ENCODE measurements around the gene XYLT1. TPM values are rescaled to one million over a fixed set of nuclear protein-coding genes. Genes with fewer than 3 reads are reported as not detected.

The XYLT1 gene
- total RNA-seq, 1 experiment from 2014 or later: 14.5 TPM

GRCh38 chr16:17283016-17283415, 187.7 kb downstream of the XYLT1 start:
- H3K27me3 Mint-ChIP-seq (ENCODE audit: low read depth): no peaks in the 10 kb centered on the region
- no peak overlapping the region for H3K27ac ChIP-seq (ENCODE audit: insufficient read length, low read depth, low read length)
- TF ChIP-seq, protein P1, sequence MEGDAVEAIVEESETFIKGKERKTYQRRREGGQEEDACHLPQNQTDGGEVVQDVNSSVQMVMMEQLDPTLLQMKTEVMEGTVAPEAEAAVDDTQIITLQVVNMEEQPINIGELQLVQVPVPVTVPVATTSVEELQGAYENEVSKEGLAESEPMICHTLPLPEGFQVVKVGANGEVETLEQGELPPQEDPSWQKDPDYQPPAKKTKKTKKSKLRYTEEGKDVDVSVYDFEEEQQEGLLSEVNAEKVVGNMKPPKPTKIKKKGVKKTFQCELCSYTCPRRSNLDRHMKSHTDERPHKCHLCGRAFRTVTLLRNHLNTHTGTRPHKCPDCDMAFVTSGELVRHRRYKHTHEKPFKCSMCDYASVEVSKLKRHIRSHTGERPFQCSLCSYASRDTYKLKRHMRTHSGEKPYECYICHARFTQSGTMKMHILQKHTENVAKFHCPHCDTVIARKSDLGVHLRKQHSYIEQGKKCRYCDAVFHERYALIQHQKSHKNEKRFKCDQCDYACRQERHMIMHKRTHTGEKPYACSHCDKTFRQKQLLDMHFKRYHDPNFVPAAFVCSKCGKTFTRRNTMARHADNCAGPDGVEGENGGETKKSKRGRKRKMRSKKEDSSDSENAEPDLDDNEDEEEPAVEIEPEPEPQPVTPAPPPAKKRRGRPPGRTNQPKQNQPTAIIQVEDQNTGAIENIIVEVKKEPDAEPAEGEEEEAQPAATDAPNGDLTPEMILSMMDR (conservative IDR thresholded peaks at IDR 0.05): no peak
- no peaks in the 10 kb centered on the region for H3K27me3 ChIP-seq (ENCODE audit: insufficient read depth, low read length)
- no peak overlapping the region for H4K91ac ChIP-seq (ENCODE audit: insufficient read length, low read depth, low read length)
- DNase-seq: no peak
- no peaks in the 10 kb centered on the region for H3K9me3 Mint-ChIP-seq
- H4K5ac ChIP-seq (ENCODE audit: insufficient read length, low read depth, low read length): no peak overlapping the region
- no peak overlapping the region for H2BK5ac ChIP-seq (ENCODE audit: insufficient read length, low read length)
- no peak overlapping the region for H3K4me3 Mint-ChIP-seq
- H4K20me1 ChIP-seq (ENCODE audit: control insufficient read depth, insufficient read depth, insufficient read length): no peaks in the 10 kb centered on the region
- H3K4ac ChIP-seq (ENCODE audit: low read depth, low read length): no peak overlapping the region
- H3K79me2 ChIP-seq (ENCODE audit: insufficient read depth, low read length): no peaks in the 10 kb centered on the region
- no CpG with 5 or more reads among the region's 8 CpGs for WGBS (ENCODE audit: extremely low coverage, insufficient read length, low lambda C conversion rate)
- no peak overlapping the region for H2AFZ ChIP-seq (ENCODE audit: low read length)
- no peaks in the 10 kb centered on the region for H3K36me3 Mint-ChIP-seq (ENCODE audit: insufficient read depth in 1 of 3, low read depth in 3 of 3)
- H3K4me1 ChIP-seq (ENCODE audit: insufficient read depth, low read length): no peaks in the 10 kb centered on the region
- H3K9ac ChIP-seq (ENCODE audit: extremely low read depth, insufficient read length, low read length): no peak overlapping the region
- no peak overlapping the region for H3K56ac ChIP-seq (ENCODE audit: insufficient read length, low read depth, low read length)
- no peaks in the 10 kb centered on the region for H3K79me1 ChIP-seq (ENCODE audit: insufficient read depth, low read depth, low read length, poor library complexity, severe bottlenecking)
- H2AK5ac ChIP-seq (ENCODE audit: insufficient read length, low read length): no peak overlapping the region
- H3K14ac ChIP-seq (ENCODE audit: insufficient read depth, low read length): no peak overlapping the region
- no peak overlapping the region for H2BK120ac ChIP-seq (ENCODE audit: low read depth, low read length, poor library complexity, severe bottlenecking)
- H3T11ph ChIP-seq (ENCODE audit: low read length): no peak overlapping the region
- H3K18ac ChIP-seq (ENCODE audit: insufficient read length, low read depth, low read length): no peak overlapping the region
- no peaks in the 10 kb centered on the region for H3K23me2 ChIP-seq (ENCODE audit: insufficient read length, low read depth, low read length, poor library complexity, severe bottlenecking)
- H2BK20ac ChIP-seq (ENCODE audit: low read depth, low read length, poor library complexity, severe bottlenecking): no peak overlapping the region
- no peak overlapping the region for H2BK12ac ChIP-seq (ENCODE audit: insufficient read length, low read depth, low read length)
- no peak overlapping the region for H3K23ac ChIP-seq (ENCODE audit: insufficient read length, low read depth, low read length)
- no peak overlapping the region for H2BK15ac ChIP-seq (ENCODE audit: low read depth, low read length)
- no peak overlapping the region for H4K8ac ChIP-seq (replicated peaks; ENCODE audit: insufficient read length, low read depth, low read length)
- no peak overlapping the region; a peak in 2 of 7 replicates for H3K27ac Mint-ChIP-seq
- peaks cover 21 to 30% of the 10 kb centered on the region in 2 experiments for H3K4me1 Mint-ChIP-seq
- H3K9me3 ChIP-seq (ENCODE audit: control insufficient read depth, low read depth, low read length): no peaks in the 10 kb centered on the region
- no peak overlapping the region for H3K4me2 ChIP-seq (ENCODE audit: insufficient read depth, insufficient read length, low read length)

Measured in H9 (cell line).